ENCODE results near the gene COL1A1.

COL1A1 gene

GRCh38 chr17:50171371-50172071, 29.9 kb downstream of the COL1A1 start:
- no peak for DNase-seq (ENCODE audit: low spot score)

DNA sequence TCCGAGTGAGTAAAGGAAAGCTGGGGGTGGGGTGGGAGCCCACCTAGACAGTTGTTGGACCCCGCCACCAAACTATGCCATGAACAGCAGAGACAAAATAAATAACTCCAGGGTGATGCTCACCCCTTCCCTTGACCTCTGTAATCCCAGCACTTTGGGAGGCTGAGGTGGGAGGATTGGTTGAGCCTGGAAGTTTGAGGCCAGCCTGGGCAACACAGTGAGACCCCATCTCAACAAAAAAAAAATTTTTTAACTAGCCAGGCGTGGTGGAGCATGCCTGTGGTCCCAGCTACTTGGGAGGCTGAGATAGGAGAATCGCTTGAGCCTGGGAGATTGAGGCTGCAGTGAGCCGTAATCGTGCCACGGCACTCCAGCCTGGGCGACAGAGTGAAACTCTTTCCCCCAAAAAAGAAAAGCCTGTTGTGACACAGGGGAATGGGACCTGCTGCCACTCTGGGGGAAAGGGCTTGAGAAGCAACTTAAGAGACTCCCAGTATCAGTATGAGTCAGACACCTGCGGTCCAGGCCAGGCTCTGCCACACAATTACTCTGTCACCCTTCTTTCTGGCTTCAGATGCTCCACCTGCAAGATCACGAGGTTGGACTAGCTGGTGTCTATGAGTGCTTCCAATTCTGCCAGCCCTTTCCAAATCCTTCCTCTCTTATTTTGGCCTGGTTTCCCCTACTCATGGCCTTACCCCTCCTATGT, 30.6 kb downstream of the COL1A1 start:
- no peak for DNase-seq (ENCODE audit: low spot score)

DNA sequence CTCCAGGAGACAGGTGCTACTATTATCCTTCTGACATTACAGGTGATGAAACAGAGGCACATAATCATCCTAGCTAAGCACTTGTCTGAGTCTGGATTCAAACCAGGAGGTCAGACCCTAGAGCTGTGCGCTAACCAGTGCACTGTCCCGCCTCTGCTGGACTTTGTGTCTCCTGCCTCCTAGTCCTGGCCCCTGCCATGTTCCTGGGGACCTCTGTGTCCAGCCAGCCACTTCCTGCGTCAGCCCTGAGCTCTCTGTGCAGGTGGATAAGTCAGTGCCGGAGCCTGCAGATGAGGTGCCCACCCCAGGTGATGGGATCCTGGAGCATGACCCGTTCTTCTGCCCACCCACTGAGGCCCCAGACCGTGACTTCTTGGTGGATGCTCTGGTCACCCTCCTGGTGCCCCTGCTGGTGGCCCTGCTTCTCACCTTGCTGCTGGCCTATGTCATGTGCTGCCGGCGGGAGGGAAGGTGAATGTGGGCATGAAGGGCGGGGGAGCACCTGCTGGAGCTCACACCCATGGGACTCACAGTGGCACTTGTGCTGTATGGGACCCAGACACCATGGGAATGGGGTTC, 31.5 kb downstream of the COL1A1 start:
- DNase-seq (ENCODE audit: low spot score), result no peak

DNA sequence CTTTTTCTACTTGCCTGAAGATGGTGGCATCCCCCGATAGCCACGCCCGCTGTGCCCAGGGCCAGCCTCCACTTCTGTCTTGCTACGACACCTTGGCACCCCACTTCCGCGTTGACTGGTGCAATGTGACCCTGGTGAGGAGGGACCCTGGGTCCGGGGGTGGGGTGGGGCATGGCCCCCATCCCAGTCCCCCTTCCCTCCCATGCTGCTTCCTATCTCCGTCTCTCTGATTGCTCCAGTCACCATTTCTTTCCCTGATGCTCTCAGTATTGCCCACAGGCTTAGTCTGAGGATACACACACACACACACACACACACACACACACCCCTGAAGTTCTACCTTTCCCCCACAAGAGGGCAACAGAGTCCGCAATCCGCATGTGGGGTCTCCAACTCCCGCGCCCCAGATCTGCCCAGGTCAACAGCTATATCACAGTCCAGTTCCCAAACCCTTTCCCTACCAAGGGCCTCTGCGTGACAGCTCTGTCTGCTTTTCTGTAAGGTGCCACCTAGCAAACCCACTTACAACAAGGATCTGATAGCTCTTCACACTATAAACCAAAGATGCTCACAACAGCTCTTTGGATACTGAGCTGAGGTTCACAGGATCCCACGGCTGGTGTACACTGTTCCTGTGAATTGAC, 32.2 kb downstream of the COL1A1 start:
- peak; percentile 94 for DNase-seq (ENCODE audit: low spot score)

GRCh38 chr17:50168319-50168718, 33.1 kb downstream of the COL1A1 start:
- no peak for DNase-seq (ENCODE audit: low spot score)

- DNase-seq (ENCODE audit: low spot score), result no peak
Observed at GRCh38 chr17:50167371-50167770, 34.1 kb downstream of the COL1A1 start.

DNA sequence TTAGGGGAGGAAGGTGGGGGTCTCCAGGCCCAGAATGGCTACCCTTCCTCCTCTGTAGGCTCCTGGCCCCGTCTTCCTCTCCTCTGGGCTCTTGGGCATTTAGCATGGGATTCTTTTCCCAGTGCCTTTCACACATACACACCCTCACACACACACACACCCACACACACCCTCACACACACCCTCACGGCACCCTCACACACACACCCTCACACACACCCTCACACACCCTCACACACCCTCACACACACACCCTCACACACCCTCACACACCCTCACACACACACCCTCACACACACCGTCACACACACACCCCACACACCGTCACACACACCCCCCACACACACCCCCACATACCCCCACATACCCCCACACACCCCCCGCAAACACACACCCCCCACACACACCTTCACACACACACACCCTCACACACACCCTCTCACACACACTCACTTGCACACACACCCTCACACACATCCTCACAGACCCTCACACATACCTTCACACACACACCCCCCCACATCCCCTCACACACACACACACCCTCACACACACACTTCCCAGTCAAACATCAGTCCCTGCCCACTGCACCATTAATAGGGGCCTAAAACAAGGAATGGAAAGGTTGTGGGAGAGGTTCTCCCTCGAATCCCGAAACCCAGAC, 34.8 kb downstream of the COL1A1 start:
- no peak for DNase-seq (ENCODE audit: low spot score)

DNA sequence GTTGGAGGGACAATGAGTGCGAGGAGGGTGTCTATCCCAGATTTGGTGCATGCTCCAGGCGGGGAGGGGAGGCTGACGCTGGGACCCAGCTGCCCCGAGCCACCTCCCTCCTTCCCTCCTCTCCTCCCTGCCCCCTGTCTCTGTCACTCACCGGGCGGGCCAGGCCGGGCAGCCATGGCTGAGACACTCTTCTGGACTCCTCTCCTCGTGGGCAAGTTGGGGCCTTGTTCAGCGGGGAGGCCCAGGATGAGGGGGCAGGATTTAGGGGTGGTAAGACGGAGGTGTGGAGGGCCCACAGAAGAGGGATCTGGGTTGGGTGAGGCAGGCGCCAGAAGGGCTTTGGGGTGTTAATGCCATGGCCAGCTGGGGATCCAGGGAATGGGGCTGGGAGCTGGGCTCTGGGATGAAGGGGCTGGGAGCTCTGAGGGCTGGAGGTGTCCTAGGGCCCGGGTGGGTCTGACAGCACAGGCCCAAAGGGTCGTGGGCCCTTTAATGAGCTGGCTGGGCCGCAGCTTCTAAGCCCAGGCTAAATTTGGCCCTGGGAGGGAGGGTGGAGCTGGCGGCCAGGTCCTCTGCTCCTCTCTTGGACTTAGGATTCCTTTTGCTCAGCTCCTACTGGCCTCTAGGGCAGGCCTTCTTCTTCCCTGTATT, 35.4 kb downstream of the COL1A1 start, which contains the start of gene SGCA:
SGCA (plus strand) TSS at position 139 of the 651 bp plus-strand sequence; CDS start at position 175, 36 bp downstream.
- DNase-seq (ENCODE audit: low spot score), result no peak

GRCh38 chr17:50165466-50165865, 36.0 kb downstream of the COL1A1 start:
- no peak for DNase-seq (ENCODE audit: low spot score)

DNA sequence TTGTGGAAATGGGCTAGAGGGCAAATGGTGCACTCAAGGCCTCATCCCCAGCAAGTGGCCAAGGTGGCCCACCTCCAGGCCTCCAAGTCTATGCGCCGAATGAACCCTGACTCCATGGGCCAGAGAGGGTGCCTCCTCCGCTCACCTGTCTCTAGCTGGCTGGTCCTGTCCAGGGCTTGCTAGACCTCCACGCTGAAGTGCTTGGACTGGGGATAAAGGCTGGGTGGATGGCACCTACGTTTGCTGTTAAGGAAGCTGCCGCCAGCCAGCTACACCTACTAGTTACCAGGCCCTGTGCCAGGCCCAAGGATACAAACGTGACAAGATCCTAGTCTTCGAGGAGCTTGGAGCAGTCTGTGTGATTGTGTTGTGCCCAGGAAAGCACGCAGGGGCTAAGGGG, 36.4 kb downstream of the COL1A1 start:
- no peak for DNase-seq (ENCODE audit: low spot score)

DNA sequence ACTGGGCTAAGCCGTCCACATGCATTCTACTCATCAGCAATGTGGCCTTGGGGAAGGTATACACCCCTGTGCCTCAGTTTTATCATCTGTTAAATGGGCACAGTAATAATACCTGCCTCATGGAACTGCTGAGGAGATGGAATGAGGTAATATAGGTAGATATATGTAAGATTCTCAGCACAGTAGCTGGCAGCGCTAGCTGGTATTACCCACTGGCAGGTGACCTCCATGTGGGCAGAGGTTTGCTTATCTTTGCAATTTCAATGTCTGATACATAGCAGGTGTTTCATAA, 36.8 kb downstream of the COL1A1 start:
- DNase-seq (ENCODE audit: low spot score), result no peak

- DNase-seq (ENCODE audit: low spot score), result no peak
Observed at GRCh38 chr17:50163843-50164696, 37.4 kb downstream of the COL1A1 start.

DNA sequence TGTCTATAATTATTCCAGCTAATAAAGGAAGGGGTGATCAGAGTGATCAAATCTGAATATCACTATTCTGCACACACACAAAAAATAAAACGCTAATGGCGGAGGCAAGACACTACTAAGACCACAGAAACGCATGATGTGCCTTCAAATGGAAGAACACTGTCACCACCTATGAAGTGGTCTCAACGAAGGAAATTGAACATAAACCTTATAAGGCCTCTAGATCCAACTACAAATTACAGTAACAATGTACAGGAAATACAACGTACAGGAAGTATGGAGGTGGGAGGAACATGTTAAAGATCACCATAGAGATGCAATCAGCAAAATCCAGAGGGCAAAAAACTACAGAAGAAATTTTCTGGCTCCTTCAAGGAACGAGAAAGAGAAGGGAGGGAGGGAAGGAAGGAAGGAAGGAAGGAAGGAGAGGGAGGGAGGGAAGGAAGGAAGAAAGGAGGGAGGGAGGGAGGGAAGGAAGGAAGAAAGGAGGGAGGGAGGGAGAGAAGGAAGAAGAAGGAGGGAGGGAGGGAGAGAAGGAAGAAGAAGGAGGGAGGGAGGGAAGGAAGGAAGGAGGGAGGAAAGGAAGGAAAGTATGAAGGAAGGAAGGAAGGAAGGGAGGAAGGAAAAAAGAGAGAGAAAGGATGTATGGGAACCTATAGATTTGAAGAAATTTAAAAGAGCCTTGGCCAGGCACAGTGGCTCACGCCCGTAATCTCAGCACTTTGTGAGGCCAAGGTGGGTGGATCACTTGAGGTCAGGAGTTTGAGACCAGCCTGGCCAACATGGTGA, 38.8 kb downstream of the COL1A1 start:
- no peak for DNase-seq (ENCODE audit: low spot score)

- no peak for DNase-seq (ENCODE audit: low spot score)
Observed at GRCh38 chr17:50161911-50162288, 39.5 kb downstream of the COL1A1 start.

GRCh38 chr17:50161023-50161910, 40.2 kb downstream of the COL1A1 start:
- peak; percentile 99 for DNase-seq (ENCODE audit: low spot score)

DNA sequence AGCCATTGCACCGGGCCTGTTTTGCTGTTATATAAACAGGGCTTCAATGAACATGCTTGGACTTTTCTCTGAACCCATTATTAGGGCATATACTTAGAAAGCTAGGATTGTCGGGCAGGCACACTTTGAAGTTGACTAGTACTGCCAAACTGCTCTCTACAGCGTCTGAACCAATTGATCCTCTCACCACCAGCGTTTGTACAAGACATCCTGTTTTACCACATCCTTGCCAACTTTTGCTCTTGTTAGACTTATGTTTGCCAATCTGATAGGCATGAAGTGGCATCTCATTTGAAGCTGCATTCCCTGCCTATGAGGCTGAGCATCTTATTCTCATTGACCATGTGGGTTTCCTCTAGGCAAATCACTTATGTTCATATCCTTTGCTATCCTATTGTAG, 43.5 kb downstream of the COL1A1 start:
- DNase-seq (ENCODE audit: low spot score), result no peak

DNA sequence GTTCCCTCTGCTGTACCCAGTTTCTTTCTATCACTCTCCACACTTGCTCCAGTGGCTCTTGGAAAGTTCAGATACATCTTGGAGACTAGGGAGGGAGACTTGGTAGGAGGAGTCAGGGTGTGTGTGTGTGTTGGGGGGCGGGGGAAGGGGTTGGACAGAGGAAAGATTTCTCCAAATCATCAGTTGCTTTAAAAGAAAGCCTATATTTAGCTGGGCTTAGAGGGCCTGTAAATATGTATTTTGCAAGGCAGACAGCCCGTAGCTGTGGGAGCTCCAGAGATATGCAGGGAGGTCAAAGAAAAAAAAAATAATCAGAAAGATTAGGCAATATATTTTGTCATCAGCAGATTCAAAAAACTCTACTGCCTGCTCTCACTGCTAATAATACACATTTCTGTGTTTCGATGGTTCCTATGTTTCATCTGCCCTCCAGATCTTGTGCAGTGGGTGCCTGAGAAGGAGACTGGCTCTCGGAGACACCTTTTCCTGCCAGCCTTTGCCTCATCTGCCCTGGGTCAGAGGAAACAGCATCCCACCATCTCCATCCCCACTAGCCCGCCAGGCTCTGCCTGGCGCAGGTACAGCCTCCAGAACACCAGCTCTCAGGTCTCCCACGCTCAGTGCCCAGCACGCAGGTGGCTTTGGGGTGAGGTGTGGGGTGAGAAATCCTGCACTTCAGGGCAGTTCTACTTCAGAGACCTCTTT, 46.2 kb downstream of the COL1A1 start:
- no peak for DNase-seq (ENCODE audit: low spot score)

- DNase-seq (ENCODE audit: low spot score), result no peak
Observed at GRCh38 chr17:50154604-50155003, 46.8 kb downstream of the COL1A1 start.

All from ecto neural progenitor cell (in vitro differentiated cells).